ENCODE data around the gene TBC1D24.
A peak's percentile ranks its signal among the peaks of the same experiment; 100 is the strongest.

TBC1D24 gene

GRCh38 chr16:2468233-2468724 lies 6.6 kb upstream of the TBC1D24 start:
- peaks cover 47 to 93% (median 84%) of the 10 kb centered on the region in 10 experiments for H3K4me1 ChIP-seq
- peaks cover 8 to 85% (median 36%) of the 10 kb centered on the region in 11 experiments; a peak in 19 of 22 replicates for H4K20me1 ChIP-seq
- peak overlapping the region in 9 of 11 experiments; percentile 53 to 78 (median 74); a peak in 18 of 22 replicates for H3K27ac ChIP-seq
- peak overlapping the region; percentile 96 to 100 (median 100) for H3K4me2 ChIP-seq
- TF ChIP-seq Cebpa-rat (IDR thresholded peaks at IDR 0.05): no peak
- H3K9ac ChIP-seq: peak overlapping the region; percentile 58 to 81 (median 76)
- H3K27me3 ChIP-seq: peaks cover 0 to 68% (median 0%) of the 10 kb centered on the region in 11 experiments; a peak in 8 of 22 replicates
- no peaks in the 10 kb centered on the region for H3K9me3 ChIP-seq (replicated peaks in 1 of 11)
- H3K36me3 ChIP-seq: no peaks in the 10 kb centered on the region
- H3K4me3 ChIP-seq: peak overlapping the region; percentile 51 to 69 (median 62)

GRCh38 chr16:2468725-2469398 lies 6.1 kb upstream of the TBC1D24 start:
- Histone ChIP-seq H3K27ac (peak overlapping the region in 7 of 11 experiments; percentile 43 to 77 (median 65); a peak in 10 of 22 replicates), H3K9ac (peak overlapping the region in 9 of 11 experiments; percentile 58 to 81 (median 77); a peak in 17 of 22 replicates), H3K4me2 (peak overlapping the region; percentile 96 to 100 (median 100)), H3K36me3 (no peaks in the 10 kb centered on the region), H3K4me1 (peaks cover 51 to 92% (median 83%) of the 10 kb centered on the region in 10 experiments), H3K27me3 (peaks cover 0 to 69% (median 0%) of the 10 kb centered on the region in 11 experiments; a peak in 8 of 22 replicates), H3K9me3 (replicated peaks in 1 of 11) (no peaks in the 10 kb centered on the region), H4K20me1 (peaks cover 8 to 83% (median 36%) of the 10 kb centered on the region in 11 experiments; a peak in 19 of 22 replicates), H3K4me3 (peak overlapping the region; percentile 51 to 69 (median 62); a peak in 18 of 20 replicates)
- TF ChIP-seq Cebpa-rat (IDR thresholded peaks at IDR 0.05): no peak

GRCh38 chr16:2469399-2470233 lies 5.3 kb upstream of the TBC1D24 start:
- H3K4me3 ChIP-seq: peak overlapping the region in 4 of 10 experiments; percentile 23 to 64 (median 58); a peak in 6 of 20 replicates
- H3K27ac ChIP-seq: peak overlapping the region in 6 of 11 experiments; percentile 23 to 69 (median 50); a peak in 9 of 22 replicates
- no peaks in the 10 kb centered on the region for H3K36me3 ChIP-seq
- peaks cover 0 to 69% (median 0%) of the 10 kb centered on the region in 11 experiments; a peak in 8 of 22 replicates for H3K27me3 ChIP-seq
- peak overlapping the region; percentile 96 to 100 (median 100) for H3K4me2 ChIP-seq
- no peaks in the 10 kb centered on the region for H3K9me3 ChIP-seq (replicated peaks in 1 of 11)
- peaks cover 51 to 92% (median 77%) of the 10 kb centered on the region in 10 experiments for H3K4me1 ChIP-seq
- H3K9ac ChIP-seq: peak overlapping the region in 9 of 11 experiments; percentile 35 to 81 (median 63); a peak in 14 of 22 replicates
- no peak for TF ChIP-seq Cebpa-rat (IDR thresholded peaks at IDR 0.05)
- peaks cover 8 to 76% (median 36%) of the 10 kb centered on the region in 11 experiments; a peak in 19 of 22 replicates for H4K20me1 ChIP-seq

GRCh38 chr16:2470234-2470601 lies 4.7 kb upstream of the TBC1D24 start:
- Histone ChIP-seq H3K9me3 (replicated peaks in 1 of 11) (no peaks in the 10 kb centered on the region), H3K27ac (peak overlapping the region in 1 of 11 experiments; percentile 31; a peak in 1 of 22 replicates), H3K9ac (peak overlapping the region in 5 of 11 experiments; percentile 45 to 81 (median 77); a peak in 8 of 22 replicates), H3K4me3 (peak overlapping the region in 2 of 10 experiments; percentile 57 to 64; a peak in 3 of 20 replicates), H3K36me3 (no peaks in the 10 kb centered on the region), H3K4me1 (peaks cover 51 to 90% (median 77%) of the 10 kb centered on the region in 10 experiments), H3K4me2 (peak overlapping the region; percentile 96 to 100 (median 100); a peak in 19 of 22 replicates), H4K20me1 (peaks cover 8 to 74% (median 37%) of the 10 kb centered on the region in 11 experiments; a peak in 19 of 22 replicates), H3K27me3 (peaks cover 0 to 69% (median 0%) of the 10 kb centered on the region in 11 experiments; a peak in 8 of 22 replicates)
- no peak for TF ChIP-seq Cebpa-rat (IDR thresholded peaks at IDR 0.05)

GRCh38 chr16:2470603-2471015 lies 4.3 kb upstream of the TBC1D24 start:
- Histone ChIP-seq H3K27me3 (peaks cover 0 to 69% (median 0%) of the 10 kb centered on the region in 11 experiments; a peak in 8 of 22 replicates), H3K4me2 (peak overlapping the region; percentile 85 to 100 (median 100); a peak in 20 of 22 replicates), H3K36me3 (no peaks in the 10 kb centered on the region), H3K9ac (peak overlapping the region in 5 of 11 experiments; percentile 63 to 81 (median 76); a peak in 8 of 22 replicates), H3K9me3 (replicated peaks in 1 of 11) (no peaks in the 10 kb centered on the region), H3K27ac (peak overlapping the region in 1 of 11 experiments; percentile 31; a peak in 1 of 22 replicates), H3K4me3 (peak overlapping the region in 1 of 10 experiments; percentile 84; a peak in 2 of 20 replicates), H3K4me1 (peaks cover 52 to 90% (median 78%) of the 10 kb centered on the region in 10 experiments), H4K20me1 (peaks cover 8 to 71% (median 38%) of the 10 kb centered on the region in 11 experiments; a peak in 20 of 22 replicates)
- no peak for TF ChIP-seq Cebpa-rat (IDR thresholded peaks at IDR 0.05)

- H3K36me3 ChIP-seq: 0 out of 22 replicates have a peak, but pooled peaks cover 0 to under 1% (median 0%) of the 10 kb centered on the region in 11 experiments
- peak within 1 kb of the TSS; percentile 20 to 81 (median 63); a peak in 19 of 22 replicates for H3K9ac ChIP-seq
- H3K27me3 ChIP-seq: peaks cover 0 to 69% (median 0%) of the 10 kb centered on the region in 11 experiments; a peak in 8 of 22 replicates
- no peak for TF ChIP-seq Cebpa-rat (IDR thresholded peaks at IDR 0.05)
- peak within 1 kb of the TSS; percentile 21 to 84 (median 50); a peak in 19 of 20 replicates for H3K4me3 ChIP-seq
- H3K4me1 ChIP-seq: peaks cover 58 to 90% (median 80%) of the 10 kb centered on the region in 10 experiments
- peaks cover 8 to 71% (median 38%) of the 10 kb centered on the region in 11 experiments; a peak in 20 of 22 replicates for H4K20me1 ChIP-seq
- H3K27ac ChIP-seq: peak within 1 kb of the TSS in 8 of 11 experiments; percentile 46 to 67 (median 60); a peak in 16 of 22 replicates
- peak within 1 kb of the TSS; percentile 97 to 100 (median 100) for H3K4me2 ChIP-seq
- H3K9me3 ChIP-seq (replicated peaks in 1 of 11): no peaks in the 10 kb centered on the region
These were observed 3.8 kb upstream of the TBC1D24 start, which contains the start of gene NTN3 for GRCh38 chr16:2471016-2471652. NTN3 (plus strand) TSS chr16:2471297; CDS start chr16:2471702, 405 bp downstream.

Measured in BLaER1 treated with 17β-estradiol and CSF1 and Interleukin-3, amounts not matched to agents 10 nM and 100 nM (cell line).